Measurements from ENCODE around the gene CUBN.

CUBN gene

GRCh38 chr10:16811292-16811691 is 318.3 kb downstream of the CUBN start:
- FAIRE-seq = no peak

GRCh38 chr10:16809074-16809718 is 320.4 kb downstream of the CUBN start:
- FAIRE-seq = no peak

DNA sequence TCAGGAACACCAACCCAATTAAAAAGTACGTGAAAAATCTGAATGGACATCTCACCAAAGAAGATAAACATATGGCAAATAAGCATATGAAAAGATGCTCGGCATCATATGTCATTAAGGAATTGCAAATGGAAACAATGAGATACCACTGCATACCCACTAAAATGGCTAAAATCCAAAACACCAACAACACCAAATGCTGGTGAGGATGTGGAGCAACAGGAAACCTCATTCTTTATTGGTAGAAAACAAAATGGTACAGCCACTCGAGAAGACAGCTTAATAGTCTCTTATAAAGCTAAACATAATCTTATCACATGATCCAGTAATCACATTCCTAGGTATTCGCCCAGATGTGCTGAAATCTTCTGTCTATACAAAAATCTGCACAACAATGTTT is 325.5 kb downstream of the CUBN start:
- no peak for FAIRE-seq

DNA sequence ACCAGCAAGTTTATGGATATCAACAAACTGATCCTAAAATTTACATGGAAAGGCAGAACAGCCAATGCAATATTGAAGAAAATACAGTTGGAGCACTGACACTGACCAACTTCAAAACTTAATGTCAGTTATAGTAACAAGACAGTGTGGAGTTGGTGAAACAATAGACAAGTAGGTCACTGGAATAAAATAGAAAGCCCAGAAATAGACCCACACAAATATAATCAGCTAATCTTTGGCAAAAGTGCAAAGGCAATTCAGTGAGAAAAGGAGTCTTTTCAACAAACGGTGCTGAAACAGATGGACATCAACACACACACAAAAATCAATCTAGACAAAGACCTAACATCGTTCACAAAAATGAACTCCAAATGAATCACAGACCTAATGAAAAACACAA is 326.1 kb downstream of the CUBN start:
- no peak for FAIRE-seq

GRCh38 chr10:16799621-16800020 is 330.0 kb downstream of the CUBN start:
- no peak for FAIRE-seq

DNA sequence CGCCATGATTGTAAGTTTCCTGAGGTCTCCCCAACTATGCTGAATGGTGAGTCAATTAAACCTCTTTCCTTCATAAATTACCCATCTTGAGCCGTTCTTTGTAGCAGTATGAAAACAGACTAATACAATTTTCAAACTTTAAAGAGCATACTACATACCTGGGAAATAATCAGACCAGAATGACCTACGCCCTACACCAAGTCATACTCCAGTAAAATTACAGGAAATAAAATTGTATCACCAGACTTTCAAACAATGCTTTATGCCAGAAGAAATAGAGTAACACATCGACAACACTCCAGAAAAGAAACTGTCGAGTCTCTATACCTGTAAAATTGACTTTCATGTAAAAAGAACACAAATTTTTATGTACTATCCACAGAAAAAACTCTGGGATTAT is 331.0 kb downstream of the CUBN start:
- FAIRE-seq = no peak

- no peak for FAIRE-seq
These were observed 334.1 kb downstream of the CUBN start for GRCh38 chr10:16795410-16796073.

GRCh38 chr10:16794005-16794404 is 335.6 kb downstream of the CUBN start:
- no peak for FAIRE-seq

DNA sequence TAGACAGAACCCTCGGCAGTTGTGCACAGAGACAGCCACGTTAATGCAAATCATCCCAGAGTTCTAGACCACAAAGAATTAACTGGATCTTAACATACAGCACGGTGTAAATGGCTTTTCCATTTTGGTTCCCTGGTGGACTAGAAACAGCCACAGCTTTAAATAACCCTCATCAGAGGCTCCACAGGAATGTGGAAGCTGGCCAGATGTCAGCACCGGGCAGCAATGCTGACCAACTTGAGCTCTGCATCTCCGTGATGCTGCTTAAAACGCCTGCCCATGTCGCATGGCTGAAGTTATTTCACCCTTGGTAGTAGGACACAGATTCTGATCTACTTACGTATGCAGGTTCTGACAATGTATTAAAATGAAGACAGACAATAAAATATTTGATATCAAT is 336.9 kb downstream of the CUBN start:
- FAIRE-seq = no peak

DNA sequence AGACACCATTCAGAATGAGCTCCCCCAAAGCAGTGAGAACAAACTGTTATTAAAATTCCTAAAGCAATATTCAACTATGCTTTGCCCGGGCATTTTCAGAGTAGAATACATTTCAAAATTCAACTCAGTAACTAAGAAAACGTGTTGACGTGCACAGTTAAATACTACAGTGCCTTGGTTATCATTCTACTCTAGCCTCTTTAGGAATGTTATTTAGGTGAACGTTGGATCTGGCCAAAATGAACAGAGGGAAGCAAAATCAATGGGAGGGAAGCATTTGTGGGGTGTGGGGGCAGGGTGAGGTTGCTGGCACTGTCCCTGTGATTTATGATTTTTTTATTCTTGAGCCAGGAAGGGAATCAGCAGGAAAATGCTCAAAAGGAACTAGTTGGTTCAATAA is 339.8 kb downstream of the CUBN start:
- no peak for FAIRE-seq

DNA sequence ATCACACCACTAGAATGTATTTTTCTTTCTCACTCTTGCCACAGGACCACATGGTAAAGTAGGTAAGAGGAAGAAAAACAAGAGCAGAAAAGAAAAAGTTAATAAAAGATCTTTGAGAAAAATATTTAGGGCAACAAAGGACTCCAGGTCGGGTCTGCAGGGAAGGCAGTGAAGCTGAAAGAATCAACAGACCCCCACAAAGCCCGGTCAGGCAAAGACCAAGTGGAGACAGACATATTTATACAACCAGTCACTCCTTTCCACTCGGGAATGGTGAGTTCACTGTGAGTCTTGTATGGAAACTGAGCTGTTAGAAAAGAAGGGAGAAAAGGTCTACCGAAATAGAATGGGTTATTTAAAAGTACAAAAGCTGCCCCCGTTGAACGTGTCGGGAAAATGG is 340.4 kb downstream of the CUBN start:
- no peak for FAIRE-seq

GRCh38 chr10:16788778-16789177 is 340.8 kb downstream of the CUBN start:
- FAIRE-seq = no peak

- no peak for FAIRE-seq
These were observed 341.5 kb downstream of the CUBN start for GRCh38 chr10:16788125-16788524.

GRCh38 chr10:16787361-16787791 is 342.2 kb downstream of the CUBN start:
- FAIRE-seq = no peak

DNA sequence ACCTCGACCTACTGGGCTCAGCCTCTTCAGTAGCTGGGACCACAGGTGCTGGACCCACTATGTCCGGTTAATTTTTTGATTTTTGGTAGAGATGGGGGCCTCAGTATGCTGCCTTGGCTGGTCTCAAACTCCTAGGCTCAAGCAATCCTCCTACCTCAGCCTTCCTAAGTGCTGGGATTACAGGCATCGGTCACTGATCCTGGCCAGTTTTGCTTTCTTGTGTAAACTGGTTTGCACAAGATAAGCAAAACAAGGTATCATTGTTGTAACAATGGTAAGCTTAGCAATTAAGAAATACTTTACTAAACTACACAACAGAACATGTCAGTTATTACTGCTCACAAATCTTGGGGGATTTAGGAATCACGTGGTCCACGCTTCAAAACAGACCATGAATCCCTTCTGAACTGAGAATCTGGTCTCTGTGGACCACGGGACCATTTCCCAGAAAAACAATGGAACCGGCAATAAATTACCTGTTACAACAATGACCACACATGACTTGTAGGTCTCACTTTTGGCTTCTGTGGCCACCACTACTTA is 349.2 kb downstream of the CUBN start:
- no peak for FAIRE-seq

DNA sequence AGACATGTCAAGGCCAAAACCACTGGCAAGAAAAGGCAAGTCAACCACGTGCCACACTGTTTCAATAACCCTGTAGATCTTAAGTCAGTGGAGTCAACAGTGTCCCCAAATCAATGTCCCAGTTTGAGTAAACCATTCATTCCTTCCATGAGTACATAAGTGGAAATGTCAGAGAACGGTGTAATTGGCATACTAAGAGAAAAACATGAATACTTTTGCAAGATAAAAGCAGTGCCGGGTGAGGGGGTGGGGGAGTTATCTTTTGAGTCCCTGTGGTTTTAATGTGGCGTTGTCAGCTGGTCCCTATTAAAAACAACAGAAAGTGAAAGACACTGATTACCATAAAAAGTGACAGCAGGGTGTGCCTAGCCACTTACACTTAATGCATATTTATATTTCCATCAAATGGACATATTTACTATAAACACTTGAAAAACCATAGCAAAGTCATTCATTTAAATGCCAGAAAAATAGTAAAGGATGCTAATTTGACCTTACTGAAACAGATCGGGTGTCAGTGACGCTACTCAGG is 350.2 kb downstream of the CUBN start:
- FAIRE-seq = no peak

- FAIRE-seq = peak; percentile 98
These were observed 351.9 kb downstream of the CUBN start for GRCh38 chr10:16777473-16778370.

DNA sequence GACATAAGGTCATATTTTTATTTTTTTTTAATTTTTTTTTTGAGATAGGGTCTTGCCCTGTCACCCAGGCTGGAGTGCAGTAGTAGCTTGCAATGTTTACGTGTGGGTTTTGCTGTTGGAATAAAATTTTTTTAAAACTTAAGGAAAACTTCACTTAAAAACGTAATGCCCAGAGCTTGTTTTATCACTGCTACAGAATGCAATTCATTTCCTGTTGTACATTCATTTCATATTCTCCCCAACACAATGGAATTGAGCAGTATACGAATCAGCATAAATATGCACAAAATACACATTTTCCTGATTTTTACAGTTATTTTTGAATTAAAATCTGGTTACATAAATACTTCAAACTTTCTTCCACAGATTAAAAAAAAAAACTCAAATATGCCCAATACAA is 352.7 kb downstream of the CUBN start:
- FAIRE-seq = no peak

Data from islet of Langerhans (tissue), 1 donor.